Stimulated activated CD4-positive, alpha-beta T cell treated with anti-CD3 and anti-CD28 coated beads, Interleukin-15, amount 100 ng/mL, for 24 hours (primary cell): Measurements from ENCODE around the gene SCN5A.

Source experiments
- DNase-seq: peaks from one replicate; pipeline ENCODE4 v3.0.0-alpha.2; 2020

The SCN5A gene

GRCh38 chr3:38649500-38650247, at the start of gene SCN5A:
Gene SCN5A, minus strand, starts transcription at chr3:38649687. Its CDS starts 16,380 bp downstream, at chr3:38633307.
- peak; percentile 68 for DNase-seq

- no peak for DNase-seq
Observed at GRCh38 chr3:38698760-38699159, 49.3 kb upstream of the SCN5A start.

- no peak for DNase-seq
Observed at GRCh38 chr3:38698061-38698460, 48.6 kb upstream of the SCN5A start.

- no peak for DNase-seq
Observed at GRCh38 chr3:38696034-38696433, 46.5 kb upstream of the SCN5A start.

GRCh38 chr3:38690185-38690584, 40.7 kb upstream of the SCN5A start:
- no peak for DNase-seq

- DNase-seq: no peak
Observed at GRCh38 chr3:38689774-38690173, 40.3 kb upstream of the SCN5A start.

- DNase-seq: no peak
Observed at GRCh38 chr3:38689346-38689745, 39.9 kb upstream of the SCN5A start.

GRCh38 chr3:38687321-38687720, 37.8 kb upstream of the SCN5A start:
- no peak for DNase-seq

GRCh38 chr3:38684546-38684945, 35.1 kb upstream of the SCN5A start:
- no peak for DNase-seq

- no peak for DNase-seq
Observed at GRCh38 chr3:38669668-38670067, 20.2 kb upstream of the SCN5A start.

- no peak for DNase-seq
Observed at GRCh38 chr3:38662544-38662943, 13.1 kb upstream of the SCN5A start.

GRCh38 chr3:38658841-38659240, 9.4 kb upstream of the SCN5A start:
- no peak for DNase-seq

- no peak for DNase-seq
Observed at GRCh38 chr3:38657369-38657768, 7.9 kb upstream of the SCN5A start.

- DNase-seq: peak; percentile 19
Observed at GRCh38 chr3:38655708-38656300, 6.3 kb upstream of the SCN5A start.

GRCh38 chr3:38653685-38654537, 4.4 kb upstream of the SCN5A start:
- DNase-seq: no peak

GRCh38 chr3:38652934-38653333, 3.4 kb upstream of the SCN5A start:
- DNase-seq: no peak

- DNase-seq: peak; percentile 79
Observed at GRCh38 chr3:38651153-38651789, 1.8 kb upstream of the SCN5A start.

- no peak for DNase-seq
Observed at GRCh38 chr3:38650248-38650951, 913 bp upstream of the SCN5A start.

- peak; percentile 12 for DNase-seq
Observed at GRCh38 chr3:38648659-38649499, 608 bp downstream of the SCN5A start.

- no peak for DNase-seq
Observed at GRCh38 chr3:38648024-38648658, 1.3 kb downstream of the SCN5A start.
